Vagina (tissue), 2 donors: ENCODE measurements around the gene SPATA33. TPM values are rescaled to one million over a fixed set of nuclear protein-coding genes. Genes with fewer than 3 reads are reported as not detected.

Experiments
- DNase-seq, 2 donors: peaks; one replicate each; pipeline ENCODE4 v3.0.0-alpha.2; 2017; ENCODE audit errors: extremely low spot score in 2 of 2
- H3K27ac ChIP-seq: fragments of 200-600 bp; sonication (generic); one replicate; pipeline ENCODE4 v1.5.1; 2019
- H3K27me3 ChIP-seq: fragments of 200-600 bp; sonication (generic); one replicate; pipeline ENCODE4 v1.5.1; 2019
- H3K36me3 ChIP-seq, 2 donors: fragments of 200-600 bp; sonication (generic); one replicate each; pipeline ENCODE4 v1.5.1; 2017 to 2019
- H3K4me1 ChIP-seq: fragments of 200-600 bp; sonication (generic); one replicate; pipeline ENCODE4 v1.5.1; 2019
- H3K4me3 ChIP-seq, 2 donors: fragments of 200-600 bp; sonication (generic); 1 replicate in 1 of 2; 2 replicates in 1 of 2; pipeline ENCODE4 v1.5.1; 2016 to 2019
- H3K9me3 ChIP-seq: fragments of 200-600 bp; sonication (generic); one replicate; pipeline ENCODE4 v1.5.1; 2019
- POLR2A ChIP-seq, 2 donors: fragments of 450-650 bp; IDR thresholded peaks; one replicate each; pipeline ENCODE4 v1.6.1; 2017; ENCODE audit warnings: antibody characterized with exemption in 2 of 2, mild to moderate bottlenecking in 2 of 2, moderate library complexity in 2 of 2
- POLR2AphosphoS5 ChIP-seq, 2 donors: sonication (generic); formaldehyde crosslinking; IDR thresholded peaks; one replicate each; pipeline ENCODE4 v1.9.0; 2017; ENCODE audit warnings: antibody characterized with exemption in 2 of 2, mild to moderate bottlenecking in 2 of 2, low read depth in 1 of 2; ENCODE audit not compliant: insufficient read depth in 1 of 2
- intact Hi-C: fragments of 100-400 bp; cut with DNase I; formaldehyde crosslinking; loops from one replicate; pipeline ENCODE4 v1.15.1; 2023
- total RNA-seq: library from RNA; depleted of rRNA; stranded (reverse); fragments of >200 nt; gene quantifications from one replicate; pipeline ENCODE4 v1.2.3, GENCODE V29; 2016
- TF ChIP-seq, protein P1 (sequence below), 3 experiments: fragments of 450-650 bp in 2 of 3; fragments of 200-600 bp in 1 of 3; sonication (generic) in 1 of 3; IDR thresholded peaks; one replicate each; pipeline ENCODE4 v1.5.1; 2017 to 2019; ENCODE audit warnings: antibody characterized with exemption in 3 of 3, mild to moderate bottlenecking in 2 of 3, moderate library complexity in 2 of 3

SPATA33 gene
- total RNA-seq, 1 donor from 2014 or later, result 5.2 TPM

DNA sequence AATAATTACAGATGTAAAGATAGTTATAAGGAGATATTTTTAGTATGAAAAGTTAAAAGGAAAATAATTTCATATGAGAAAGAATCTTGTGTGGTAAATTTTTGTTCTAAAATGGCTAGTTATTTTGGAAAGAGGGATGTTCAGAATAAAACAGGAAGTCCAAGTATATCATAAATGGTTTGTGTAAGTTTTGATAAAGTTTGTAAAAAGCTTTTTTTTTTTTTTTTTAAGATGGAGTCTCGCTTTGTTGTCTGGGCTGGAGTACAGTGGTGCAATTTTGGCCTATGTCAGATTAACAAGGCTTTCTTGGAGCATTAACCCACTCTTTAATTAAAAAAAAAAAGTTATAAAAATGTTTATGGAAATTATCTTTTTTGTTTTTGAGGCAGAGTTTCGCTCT lies 20.6 kb downstream of the SPATA33 start:
- H3K4me1 ChIP-seq, result no peaks in the 10 kb centered on the region
- intact Hi-C loops, result no loop called here
- H3K9me3 ChIP-seq, result no peaks in the 10 kb centered on the region
- H3K36me3 ChIP-seq, result no peaks in the 10 kb centered on the region
- no peaks in the 10 kb centered on the region for H3K27me3 ChIP-seq
- TF ChIP-seq, protein P1, sequence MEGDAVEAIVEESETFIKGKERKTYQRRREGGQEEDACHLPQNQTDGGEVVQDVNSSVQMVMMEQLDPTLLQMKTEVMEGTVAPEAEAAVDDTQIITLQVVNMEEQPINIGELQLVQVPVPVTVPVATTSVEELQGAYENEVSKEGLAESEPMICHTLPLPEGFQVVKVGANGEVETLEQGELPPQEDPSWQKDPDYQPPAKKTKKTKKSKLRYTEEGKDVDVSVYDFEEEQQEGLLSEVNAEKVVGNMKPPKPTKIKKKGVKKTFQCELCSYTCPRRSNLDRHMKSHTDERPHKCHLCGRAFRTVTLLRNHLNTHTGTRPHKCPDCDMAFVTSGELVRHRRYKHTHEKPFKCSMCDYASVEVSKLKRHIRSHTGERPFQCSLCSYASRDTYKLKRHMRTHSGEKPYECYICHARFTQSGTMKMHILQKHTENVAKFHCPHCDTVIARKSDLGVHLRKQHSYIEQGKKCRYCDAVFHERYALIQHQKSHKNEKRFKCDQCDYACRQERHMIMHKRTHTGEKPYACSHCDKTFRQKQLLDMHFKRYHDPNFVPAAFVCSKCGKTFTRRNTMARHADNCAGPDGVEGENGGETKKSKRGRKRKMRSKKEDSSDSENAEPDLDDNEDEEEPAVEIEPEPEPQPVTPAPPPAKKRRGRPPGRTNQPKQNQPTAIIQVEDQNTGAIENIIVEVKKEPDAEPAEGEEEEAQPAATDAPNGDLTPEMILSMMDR (IDR thresholded peaks at IDR 0.05), result no peak
- TF ChIP-seq POLR2AphosphoS5 (IDR thresholded peaks at IDR 0.05; ENCODE audit: insufficient read depth in 1 of 2, low read depth in 1 of 2) (no peak), POLR2A (IDR thresholded peaks at IDR 0.05) (no peak)
- DNase-seq, result no peak
- H3K4me3 ChIP-seq, result no peak overlapping the region
- no peak overlapping the region for H3K27ac ChIP-seq

GRCh38 chr16:89685916-89686315 lies 28.3 kb downstream of the SPATA33 start:
- no peaks in the 10 kb centered on the region for H3K27me3 ChIP-seq
- H3K27ac ChIP-seq, result no peak overlapping the region
- no peaks in the 10 kb centered on the region for H3K36me3 ChIP-seq
- no peaks in the 10 kb centered on the region for H3K9me3 ChIP-seq
- intact Hi-C loops, result no loop called here
- TF ChIP-seq POLR2AphosphoS5 (IDR thresholded peaks at IDR 0.05; ENCODE audit: insufficient read depth in 1 of 2, low read depth in 1 of 2) (no peak), POLR2A (IDR thresholded peaks at IDR 0.05) (no peak)
- TF ChIP-seq, protein P1 (IDR thresholded peaks at IDR 0.05), result no peak
- peaks cover 10% of the 10 kb centered on the region for H3K4me1 ChIP-seq
- peak overlapping the region in 1 of 2 donors; percentile 67 for H3K4me3 ChIP-seq
- DNase-seq, result no peak

GRCh38 chr16:89686520-89687091 lies 29.0 kb downstream of the SPATA33 start, which contains the start of gene CDK10:
CDK10 (plus strand) TSS chr16:89686689; CDS start chr16:89686711, 22 bp downstream.
- Histone ChIP-seq H3K27ac (peak within 1 kb of the TSS; percentile 68), H3K9me3 (no peaks in the 10 kb centered on the region), H3K4me3 (peak within 1 kb of the TSS; percentile 67 to 78), H3K36me3 (peaks cover 0 to 5% of the 10 kb centered on the region in 2 donors), H3K27me3 (no peaks in the 10 kb centered on the region), H3K4me1 (peaks cover 10% of the 10 kb centered on the region)
- TF ChIP-seq POLR2AphosphoS5 (IDR thresholded peaks at IDR 0.05; ENCODE audit: insufficient read depth in 1 of 2, low read depth in 1 of 2) (peak; percentile 63 to 96), POLR2A (IDR thresholded peaks at IDR 0.05) (peak in 1 of 2 donors; percentile 49)
- TF ChIP-seq, protein P1 (IDR thresholded peaks at IDR 0.05), result no peak
- intact Hi-C loops, result no loop called here
- DNase-seq, result peak in 1 of 2 donors; percentile 86

GRCh38 chr16:89687092-89687940 lies 29.7 kb downstream of the SPATA33 start:
- Histone ChIP-seq H3K4me3 (peak overlapping the region; percentile 67 to 78), H3K4me1 (peaks cover 10% of the 10 kb centered on the region), H3K9me3 (no peaks in the 10 kb centered on the region), H3K27me3 (no peaks in the 10 kb centered on the region), H3K36me3 (peaks cover 0 to 10% of the 10 kb centered on the region in 2 donors), H3K27ac (peak overlapping the region; percentile 68)
- peak in 1 of 2 donors; percentile 83 for DNase-seq
- TF ChIP-seq POLR2AphosphoS5 (IDR thresholded peaks at IDR 0.05; ENCODE audit: insufficient read depth in 1 of 2, low read depth in 1 of 2) (no peak), POLR2A (IDR thresholded peaks at IDR 0.05) (no peak)
- TF ChIP-seq, protein P1 (IDR thresholded peaks at IDR 0.05), result no peak
- intact Hi-C loops, result no loop called here
